Activated T-helper 1 cell treated with anti-CD3 and anti-CD28 coated beads, Interleukin-12 subunit alpha, Interleukin-12 subunit beta, Interleukin-2, Interleukin-4 antibody, amounts not matched to agents 30 ng/mL and 10 ng/mL and 1 ng/mL, durations not matched to agents 14 hours and 24 hours and 36 hours (primary cell): ENCODE measurements around the gene SNX27. TPM values are rescaled to one million over a fixed set of nuclear protein-coding genes. Genes with fewer than 3 reads are reported as not detected.
A peak's percentile ranks its signal among the peaks of the same experiment; 100 is the strongest.

Experiments
- DNase-seq: peaks from one replicate; pipeline ENCODE4 v3.0.0; 2021; ENCODE audit warnings: low spot score
- H3K27ac Mint-ChIP-seq: one replicate; pipeline ENCODE4 v1.8.0; 2021; ENCODE audit warnings: mild to moderate bottlenecking, mixed read lengths
- H3K27me3 Mint-ChIP-seq: one replicate; pipeline ENCODE4 v1.8.0; 2022; ENCODE audit warnings: mild to moderate bottlenecking, moderate library complexity, mixed read lengths; ENCODE audit not compliant: insufficient read depth
- H3K36me3 Mint-ChIP-seq: one replicate; pipeline ENCODE4 v1.8.0; 2021; ENCODE audit warnings: low read depth, mixed read lengths
- H3K4me1 Mint-ChIP-seq: one replicate; pipeline ENCODE4 v1.8.0; 2021; ENCODE audit warnings: low read depth, mixed read lengths
- H3K4me3 Mint-ChIP-seq: one replicate; pipeline ENCODE4 v1.8.0; 2021; ENCODE audit warnings: mild to moderate bottlenecking, moderate library complexity, mixed read lengths
- H3K9me3 Mint-ChIP-seq: one replicate; pipeline ENCODE4 v1.8.0; 2021; ENCODE audit warnings: mixed read lengths
- intact Hi-C: fragments of 100-400 bp; cut with micrococcal nuclease; formaldehyde crosslinking; loops from one replicate; pipeline ENCODE4 v1.15.1; 2024
- total RNA-seq: library from RNA; stranded (reverse); gene quantifications from 2 replicates; pipeline ENCODE4 v1.2.3, GENCODE V29; 2022

Gene SNX27
- total RNA-seq, 1 donor from 2014 or later, result 31.9 TPM

DNA sequence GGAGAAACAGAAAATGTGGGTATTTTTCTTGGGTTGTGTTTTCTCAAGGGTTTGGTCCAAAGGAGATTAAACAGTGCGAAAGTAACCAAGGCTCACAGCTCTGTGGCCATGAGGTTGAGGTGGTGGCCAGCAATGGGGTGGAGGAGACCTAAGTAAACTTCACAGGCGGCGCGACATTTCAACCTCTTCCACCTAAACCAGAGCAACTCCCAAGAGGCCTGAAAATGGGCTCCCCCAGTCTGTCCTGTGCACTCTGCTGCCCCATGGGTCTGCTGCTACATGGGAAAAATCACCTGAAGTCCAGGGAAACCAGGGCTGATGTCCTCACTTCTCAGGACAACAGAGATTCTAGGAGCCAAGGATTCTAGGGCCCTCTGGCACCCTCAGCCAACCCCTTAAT is 92.4 kb downstream of the SNX27 start:
- intact Hi-C loops, result no loop called here
- no peak overlapping the region for H3K4me3 Mint-ChIP-seq
- peaks cover 1% of the 10 kb centered on the region for H3K36me3 Mint-ChIP-seq
- no peak for DNase-seq
- H3K4me1 Mint-ChIP-seq, result no peaks in the 10 kb centered on the region
- no peaks in the 10 kb centered on the region for H3K27me3 Mint-ChIP-seq
- H3K9me3 Mint-ChIP-seq, result no peaks in the 10 kb centered on the region
- H3K27ac Mint-ChIP-seq, result no peak overlapping the region

DNA sequence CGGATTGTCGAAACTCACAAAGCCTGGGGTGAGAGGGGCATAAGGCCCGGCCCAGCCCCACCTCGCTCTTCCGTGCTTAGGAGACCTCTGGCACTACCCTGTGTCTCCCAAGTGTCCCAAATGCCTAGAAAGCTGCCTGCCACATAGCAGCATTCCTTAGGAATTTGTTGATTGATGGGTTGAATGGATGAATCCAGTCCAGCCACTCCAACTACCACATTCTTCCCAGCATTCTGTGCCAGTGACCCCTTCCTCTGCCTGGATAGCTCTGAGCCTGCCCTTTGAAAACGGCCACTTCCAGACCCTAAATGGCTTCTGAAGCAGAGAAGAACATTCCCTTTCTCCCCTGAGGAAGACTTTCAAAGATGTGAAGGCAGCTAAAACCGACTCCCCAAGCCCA is 93.3 kb downstream of the SNX27 start:
- H3K4me1 Mint-ChIP-seq, result no peaks in the 10 kb centered on the region
- H3K27me3 Mint-ChIP-seq, result no peaks in the 10 kb centered on the region
- intact Hi-C loops, result no loop called here
- no peaks in the 10 kb centered on the region for H3K36me3 Mint-ChIP-seq
- H3K4me3 Mint-ChIP-seq, result no peak overlapping the region
- H3K9me3 Mint-ChIP-seq, result no peaks in the 10 kb centered on the region
- H3K27ac Mint-ChIP-seq, result no peak overlapping the region
- DNase-seq, result no peak

DNA sequence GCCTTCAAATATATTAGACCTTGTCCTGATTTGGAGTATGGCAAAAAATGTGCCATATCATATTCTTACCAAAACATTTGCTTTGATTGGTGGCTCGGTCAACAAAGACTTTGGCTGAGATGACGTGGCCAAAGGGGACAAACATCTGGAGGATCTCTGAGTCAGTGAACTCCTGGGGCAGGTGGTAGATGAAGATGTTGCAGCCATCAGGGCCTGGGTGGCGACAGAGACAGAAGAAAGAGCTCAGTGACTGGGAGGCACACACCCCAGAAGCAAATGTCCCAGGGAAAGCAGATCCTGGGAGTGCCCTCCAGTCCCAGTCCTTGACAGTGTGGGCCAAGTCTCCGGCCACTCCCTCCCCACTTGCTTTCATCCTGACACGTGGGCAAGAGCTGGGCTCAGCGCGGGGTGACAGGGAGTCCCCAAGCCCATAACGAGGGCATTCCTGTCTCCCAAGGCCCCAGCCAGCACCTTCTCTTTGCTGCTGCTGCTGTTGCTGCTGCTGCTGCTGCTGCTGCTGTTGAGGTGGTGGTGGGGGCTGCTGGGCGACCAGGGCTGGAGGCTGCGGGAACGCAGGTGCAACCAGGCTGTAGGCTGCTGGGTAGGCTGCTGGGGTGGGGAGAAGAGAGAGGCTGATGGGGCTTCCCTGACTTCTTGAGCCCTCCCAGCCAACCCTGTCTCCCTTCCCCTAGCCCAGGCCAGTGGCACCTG is 94.1 kb downstream of the SNX27 start:
- H3K36me3 Mint-ChIP-seq, result no peaks in the 10 kb centered on the region
- DNase-seq, result no peak
- no peaks in the 10 kb centered on the region for H3K27me3 Mint-ChIP-seq
- no peaks in the 10 kb centered on the region for H3K4me1 Mint-ChIP-seq
- H3K27ac Mint-ChIP-seq, result no peak overlapping the region
- H3K4me3 Mint-ChIP-seq, result no peak overlapping the region
- no peaks in the 10 kb centered on the region for H3K9me3 Mint-ChIP-seq
- intact Hi-C loops, result no loop called here

DNA sequence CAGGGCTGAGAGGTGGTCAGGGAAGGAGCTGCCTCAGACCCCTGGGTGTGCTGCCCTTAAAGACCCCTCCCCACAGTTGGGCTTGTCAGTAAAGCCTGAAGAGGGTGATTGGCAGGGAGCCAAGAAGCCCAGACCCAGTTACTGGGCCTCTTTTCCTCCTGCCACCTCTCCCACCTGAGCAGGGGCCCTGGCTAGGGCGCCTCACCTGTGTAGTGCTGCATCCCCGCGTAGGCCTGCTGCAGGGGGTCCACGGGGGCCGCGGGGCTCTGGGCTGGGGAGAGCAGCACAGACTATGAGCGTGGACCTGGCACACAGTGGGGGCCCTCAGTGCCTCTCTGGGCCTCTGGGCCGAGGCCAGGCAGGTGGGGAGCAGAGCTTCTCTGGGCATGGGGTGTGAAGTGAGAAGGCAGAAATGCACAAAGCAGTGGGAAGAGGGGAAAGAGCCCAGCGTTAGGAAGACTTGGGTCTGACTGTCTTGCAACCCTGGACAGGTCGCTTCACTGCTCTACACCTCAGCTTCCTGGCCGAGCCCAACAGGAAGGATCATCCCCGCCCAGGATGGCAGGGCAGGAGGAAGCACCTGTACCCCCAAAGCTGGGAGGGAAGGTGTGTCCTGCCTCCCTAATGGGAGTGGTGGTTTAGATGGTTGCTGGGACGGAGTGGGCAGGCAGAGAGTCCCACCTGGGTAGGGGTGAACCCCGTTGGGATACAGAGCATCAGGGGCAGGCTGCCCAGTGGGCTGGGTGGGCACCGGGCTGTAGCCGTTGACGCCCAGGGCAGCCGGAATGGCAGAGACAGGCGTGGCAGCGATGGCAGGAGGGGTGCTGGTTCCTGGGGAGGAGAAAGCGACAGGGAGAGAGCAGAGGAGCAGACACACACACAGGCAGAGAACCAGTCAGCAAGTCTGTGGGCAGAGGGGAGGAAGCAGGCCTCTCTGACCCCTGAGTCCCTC is 94.9 kb downstream of the SNX27 start:
- Mint-ChIP-seq H3K27ac (no peak overlapping the region), H3K36me3 (no peaks in the 10 kb centered on the region), H3K4me1 (no peaks in the 10 kb centered on the region), H3K4me3 (no peak overlapping the region), H3K9me3 (no peaks in the 10 kb centered on the region), H3K27me3 (no peaks in the 10 kb centered on the region)
- no peak for DNase-seq
- intact Hi-C loops, result no loop called here

GRCh38 chr1:151707541-151708065 is 95.8 kb downstream of the SNX27 start:
- no peaks in the 10 kb centered on the region for H3K9me3 Mint-ChIP-seq
- H3K4me3 Mint-ChIP-seq, result no peak overlapping the region
- no peaks in the 10 kb centered on the region for H3K4me1 Mint-ChIP-seq
- intact Hi-C loops, result no loop called here
- no peaks in the 10 kb centered on the region for H3K27me3 Mint-ChIP-seq
- no peak for DNase-seq
- no peaks in the 10 kb centered on the region for H3K36me3 Mint-ChIP-seq
- no peak overlapping the region for H3K27ac Mint-ChIP-seq

DNA sequence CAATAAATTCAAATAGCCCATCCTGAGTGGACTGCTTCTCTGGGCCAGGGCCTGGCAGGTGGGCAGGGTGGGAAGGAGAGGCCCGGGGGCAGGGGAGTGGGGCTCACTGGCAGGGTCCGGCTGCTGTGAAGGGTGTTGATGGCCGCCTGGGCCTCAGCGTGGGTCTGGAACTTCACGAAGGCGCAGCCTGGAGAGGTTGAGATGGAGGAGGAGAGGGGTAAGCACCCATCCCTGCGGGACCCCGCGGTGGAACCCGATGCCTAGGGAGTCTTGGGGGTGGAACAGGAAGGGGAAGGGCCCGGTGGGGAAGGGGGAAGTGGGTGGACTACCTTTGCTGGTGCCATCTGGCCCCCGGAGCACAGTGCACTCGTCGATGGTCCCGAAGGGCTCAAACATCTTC is 97.0 kb downstream of the SNX27 start:
- no peaks in the 10 kb centered on the region for H3K4me1 Mint-ChIP-seq
- H3K27me3 Mint-ChIP-seq, result no peaks in the 10 kb centered on the region
- H3K36me3 Mint-ChIP-seq, result no peaks in the 10 kb centered on the region
- no peaks in the 10 kb centered on the region for H3K9me3 Mint-ChIP-seq
- intact Hi-C loops, result no loop called here
- H3K27ac Mint-ChIP-seq, result no peak overlapping the region
- no peak overlapping the region for H3K4me3 Mint-ChIP-seq
- no peak for DNase-seq

DNA sequence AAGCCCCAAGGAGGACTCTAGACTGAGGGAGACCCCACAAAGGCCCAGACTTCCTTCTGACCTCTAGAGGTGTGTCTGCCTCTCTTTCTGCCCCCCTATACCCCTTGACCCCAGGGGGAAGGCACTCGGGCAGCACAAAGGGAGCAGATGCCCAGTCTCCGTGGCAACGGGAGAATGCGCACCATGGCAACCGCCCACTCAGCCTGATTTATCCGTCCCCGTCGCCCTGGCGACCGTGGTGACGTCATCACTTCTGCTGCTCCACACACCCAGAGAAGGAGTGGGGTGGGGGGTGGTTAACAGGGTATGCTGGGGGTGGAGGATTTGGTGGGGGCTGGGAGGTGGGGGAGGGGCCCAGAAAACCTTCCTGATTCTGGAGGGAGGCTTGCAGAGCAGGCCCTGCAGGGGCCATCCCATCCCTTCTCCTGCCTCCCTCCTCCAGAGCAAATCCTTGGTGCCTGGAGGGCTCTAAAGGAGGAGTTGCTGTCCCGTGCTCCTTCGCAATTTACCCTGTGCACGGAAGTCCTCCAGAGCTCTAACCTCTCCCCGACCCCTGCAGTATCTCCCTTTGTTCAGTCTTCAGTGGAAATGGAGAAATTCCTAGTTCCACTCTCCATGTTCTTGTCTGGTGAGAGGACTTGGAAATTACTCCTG is 98.5 kb downstream of the SNX27 start:
- intact Hi-C loops, result no loop called here
- Mint-ChIP-seq H3K4me3 (no peak overlapping the region), H3K4me1 (no peaks in the 10 kb centered on the region), H3K27me3 (peaks cover 12% of the 10 kb centered on the region), H3K9me3 (no peaks in the 10 kb centered on the region), H3K27ac (no peak overlapping the region), H3K36me3 (no peaks in the 10 kb centered on the region)
- peak; percentile 6 for DNase-seq

DNA sequence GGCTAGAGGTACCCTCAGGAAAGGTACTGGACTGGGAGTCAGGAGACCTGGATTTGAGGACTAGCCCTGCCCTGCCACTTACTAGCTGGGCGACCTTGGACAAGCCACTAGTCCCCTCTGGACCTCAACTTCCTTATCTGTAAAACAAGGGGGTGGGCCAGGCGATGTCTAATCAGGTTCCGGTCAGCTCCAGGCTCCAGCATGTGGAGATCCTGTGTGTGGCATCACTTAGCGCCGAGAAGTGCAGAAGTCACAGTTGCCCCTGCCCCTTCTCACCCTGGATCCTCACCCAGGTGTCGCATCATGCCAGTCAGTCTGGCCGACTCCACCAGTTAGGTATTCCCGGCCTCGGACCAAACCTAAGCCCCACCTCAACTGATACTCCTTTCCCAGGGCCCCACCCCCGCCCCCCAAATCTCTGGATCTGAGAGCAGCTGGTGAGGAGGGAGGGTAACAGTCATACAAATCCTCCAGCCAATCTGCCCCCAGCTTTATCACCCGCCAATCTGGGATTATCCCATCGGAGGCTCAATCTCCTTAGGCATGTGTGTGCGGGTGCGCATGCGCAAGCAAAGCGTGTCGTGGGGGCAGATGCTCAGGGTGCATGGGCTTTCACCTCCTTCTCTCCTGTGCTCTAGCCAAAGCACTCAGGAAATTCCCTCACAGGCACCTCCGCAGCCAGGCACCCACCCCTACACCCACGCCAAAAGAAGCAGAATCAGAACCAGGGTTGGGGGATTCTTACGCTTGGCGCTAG is 99.4 kb downstream of the SNX27 start:
- H3K27ac Mint-ChIP-seq, result no peak overlapping the region
- peaks cover 20% of the 10 kb centered on the region for H3K27me3 Mint-ChIP-seq
- H3K9me3 Mint-ChIP-seq, result no peaks in the 10 kb centered on the region
- intact Hi-C loops, result no loop called here
- H3K36me3 Mint-ChIP-seq, result no peaks in the 10 kb centered on the region
- no peaks in the 10 kb centered on the region for H3K4me1 Mint-ChIP-seq
- H3K4me3 Mint-ChIP-seq, result no peak overlapping the region
- DNase-seq, result no peak

DNA sequence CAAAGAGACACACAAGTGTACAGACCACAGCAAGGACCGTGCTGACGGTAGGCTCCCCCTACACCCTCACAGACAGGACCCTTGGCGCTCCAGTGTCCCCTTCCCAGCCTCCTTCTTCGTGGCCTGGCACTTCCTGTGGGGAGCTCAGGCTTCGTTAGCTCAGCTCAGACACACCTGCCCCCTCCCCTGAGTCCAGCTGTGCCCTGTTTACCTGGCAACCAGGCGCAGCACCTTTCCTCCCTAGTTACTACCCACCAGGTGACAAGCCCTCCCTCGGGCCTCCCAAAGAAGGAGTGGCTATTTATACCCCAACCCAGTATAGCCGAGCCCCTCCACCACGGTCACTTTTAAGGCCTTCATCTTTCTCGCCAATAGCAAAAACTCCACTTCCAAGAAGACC is 100.1 kb downstream of the SNX27 start:
- peaks cover 23% of the 10 kb centered on the region for H3K27me3 Mint-ChIP-seq
- H3K4me3 Mint-ChIP-seq, result no peak overlapping the region
- no peak overlapping the region for H3K27ac Mint-ChIP-seq

GRCh38 chr1:151713044-151713443 is 101.2 kb downstream of the SNX27 start:
- no peak overlapping the region for H3K27ac Mint-ChIP-seq
- no peaks in the 10 kb centered on the region for H3K4me1 Mint-ChIP-seq
- H3K27me3 Mint-ChIP-seq, result peaks cover 34% of the 10 kb centered on the region
- no peak overlapping the region for H3K4me3 Mint-ChIP-seq
- no peak for DNase-seq
- intact Hi-C loops, result no loop called here
- H3K36me3 Mint-ChIP-seq, result no peaks in the 10 kb centered on the region
- no peaks in the 10 kb centered on the region for H3K9me3 Mint-ChIP-seq

More for the DNA sequence above, 100.1 kb downstream of the SNX27 start:
- Mint-ChIP-seq H3K36me3 (no peaks in the 10 kb centered on the region), H3K9me3 (no peaks in the 10 kb centered on the region), H3K4me1 (no peaks in the 10 kb centered on the region)
- intact Hi-C loops, result no loop called here
- no peak for DNase-seq

- peaks cover 43% of the 10 kb centered on the region for H3K27me3 Mint-ChIP-seq
- H3K36me3 Mint-ChIP-seq, result no peaks in the 10 kb centered on the region
- no peaks in the 10 kb centered on the region for H3K9me3 Mint-ChIP-seq
- no peak overlapping the region for H3K4me3 Mint-ChIP-seq
- intact Hi-C loops, result no loop called here
- no peak overlapping the region for H3K27ac Mint-ChIP-seq
- no peaks in the 10 kb centered on the region for H3K4me1 Mint-ChIP-seq
- no peak for DNase-seq
These were observed 102.0 kb downstream of the SNX27 start for GRCh38 chr1:151713874-151714273.
